Osteoblast (primary cell): ENCODE results near the gene POLRMT. TPM values are rescaled to one million over a fixed set of nuclear protein-coding genes. Genes with fewer than 3 reads are reported as not detected.
A peak's percentile ranks its signal among the peaks of the same experiment; 100 is the strongest.

Source experiments
- DNase-seq: peaks from one replicate; pipeline ENCODE4 v3.0.0; 2011; ENCODE audit warnings: low spot score, mixed read lengths; ENCODE audit not compliant: insufficient read length; ENCODE audit errors: missing footprints
- H2AFZ ChIP-seq: 2 replicates; pipeline ENCODE4 v1.6.0; 2011; ENCODE audit warnings: mild to moderate bottlenecking, low read length
- H3K27ac ChIP-seq: 2 replicates; pipeline ENCODE4 v1.5.1; 2011; ENCODE audit warnings: mild to moderate bottlenecking, low read depth, low read length, moderate library complexity
- H3K27me3 ChIP-seq: 2 replicates; pipeline ENCODE4 v1.6.0; 2012; ENCODE audit warnings: mild to moderate bottlenecking, control low read depth, inconsistent platforms, low read length, moderate library complexity; ENCODE audit not compliant: insufficient read depth
- H3K36me3 ChIP-seq: 2 replicates; pipeline ENCODE4 v1.5.1; 2011; ENCODE audit warnings: mild to moderate bottlenecking, low read length, control low read depth, moderate library complexity; ENCODE audit not compliant: insufficient read depth
- H3K4me1 ChIP-seq: 2 replicates; pipeline ENCODE4 v1.5.1; 2011; ENCODE audit warnings: mild to moderate bottlenecking, low read length, control low read depth, moderate library complexity; ENCODE audit not compliant: insufficient read depth
- H3K4me2 ChIP-seq: 2 replicates; pipeline ENCODE4 v1.6.0; 2011; ENCODE audit warnings: mild to moderate bottlenecking, low read length; ENCODE audit not compliant: insufficient read depth
- H3K4me3 ChIP-seq: fragments of 200-600 bp; sonication (generic); 3 replicates; pipeline ENCODE4 v1.5.1; 2012; ENCODE audit warnings: mild to moderate bottlenecking, low read length, inconsistent platforms; ENCODE audit not compliant: insufficient read depth
- H3K79me2 ChIP-seq: 2 replicates; pipeline ENCODE4 v1.6.0; 2012; ENCODE audit warnings: mild to moderate bottlenecking, low read length, control low read depth, inconsistent platforms; ENCODE audit not compliant: insufficient read depth
- H3K9me3 ChIP-seq: 2 replicates; pipeline ENCODE4 v1.5.1; 2011; ENCODE audit warnings: low read depth, low read length, control low read depth
- H4K20me1 ChIP-seq: 2 replicates; pipeline ENCODE4 v1.6.0; 2012; ENCODE audit warnings: mild to moderate bottlenecking, low read length, control low read depth; ENCODE audit not compliant: insufficient read depth
- CTCF ChIP-seq: IDR thresholded peaks from 2 replicates; pipeline ENCODE4 v1.5.1; 2011; ENCODE audit warnings: mild to moderate bottlenecking, low read depth, low read length, moderate library complexity; ENCODE audit errors: extremely low read depth
- total RNA-seq: library from RNA; depleted of rRNA; stranded (reverse); fragments of >200 nt; gene quantifications from 2 replicates; pipeline ENCODE4 v1.2.3, GENCODE V29; 2012

POLRMT gene
- total RNA-seq, 1 donor: 16.6 TPM

DNA sequence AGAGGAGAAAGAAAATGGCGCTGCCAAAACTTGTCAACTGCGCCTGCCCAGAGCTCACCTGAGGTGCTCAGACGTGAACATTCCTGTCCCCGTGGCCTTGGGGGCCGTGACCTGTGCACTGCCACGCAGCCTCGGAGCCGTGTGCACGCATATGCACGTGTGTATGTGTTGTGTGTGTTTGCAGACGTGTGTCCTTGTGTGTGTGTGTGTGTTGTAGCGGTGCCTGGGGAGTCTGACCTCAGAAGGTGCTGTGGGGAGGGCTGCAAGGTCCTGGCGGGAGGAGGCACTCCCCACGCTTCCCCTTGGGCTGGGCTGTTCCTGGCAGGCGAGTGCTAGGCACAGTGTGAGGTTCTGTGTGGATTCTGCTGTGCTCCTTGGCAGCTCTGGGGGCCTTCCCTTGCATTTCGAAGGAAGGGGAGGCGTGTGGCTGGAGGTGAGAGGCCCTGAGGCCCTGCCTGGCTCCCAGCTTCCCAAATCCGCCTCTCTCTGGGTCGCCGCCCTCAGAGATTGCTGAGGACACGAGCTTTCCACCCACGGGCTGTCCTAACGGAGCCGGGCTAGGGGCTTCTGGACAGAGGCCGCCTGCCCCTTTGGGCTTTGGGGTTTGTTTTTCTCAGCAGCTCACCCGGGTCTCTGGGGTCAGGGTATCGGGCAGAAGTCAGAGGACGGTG is 56.4 kb downstream of the POLRMT start:
- Histone ChIP-seq H3K36me3 (peaks cover 3% of the 10 kb centered on the region), H2AFZ (no peak overlapping the region), H3K27me3 (no peaks in the 10 kb centered on the region), H3K27ac (peak overlapping the region; percentile 41), H3K9me3 (no peaks in the 10 kb centered on the region), H3K4me1 (peaks cover 35% of the 10 kb centered on the region), H3K79me2 (peaks cover 89% of the 10 kb centered on the region), H3K4me2 (no peak overlapping the region), H4K20me1 (peaks cover 75% of the 10 kb centered on the region), H3K4me3 (no peak overlapping the region)
- no peak for TF ChIP-seq CTCF
- no peak for DNase-seq

DNA sequence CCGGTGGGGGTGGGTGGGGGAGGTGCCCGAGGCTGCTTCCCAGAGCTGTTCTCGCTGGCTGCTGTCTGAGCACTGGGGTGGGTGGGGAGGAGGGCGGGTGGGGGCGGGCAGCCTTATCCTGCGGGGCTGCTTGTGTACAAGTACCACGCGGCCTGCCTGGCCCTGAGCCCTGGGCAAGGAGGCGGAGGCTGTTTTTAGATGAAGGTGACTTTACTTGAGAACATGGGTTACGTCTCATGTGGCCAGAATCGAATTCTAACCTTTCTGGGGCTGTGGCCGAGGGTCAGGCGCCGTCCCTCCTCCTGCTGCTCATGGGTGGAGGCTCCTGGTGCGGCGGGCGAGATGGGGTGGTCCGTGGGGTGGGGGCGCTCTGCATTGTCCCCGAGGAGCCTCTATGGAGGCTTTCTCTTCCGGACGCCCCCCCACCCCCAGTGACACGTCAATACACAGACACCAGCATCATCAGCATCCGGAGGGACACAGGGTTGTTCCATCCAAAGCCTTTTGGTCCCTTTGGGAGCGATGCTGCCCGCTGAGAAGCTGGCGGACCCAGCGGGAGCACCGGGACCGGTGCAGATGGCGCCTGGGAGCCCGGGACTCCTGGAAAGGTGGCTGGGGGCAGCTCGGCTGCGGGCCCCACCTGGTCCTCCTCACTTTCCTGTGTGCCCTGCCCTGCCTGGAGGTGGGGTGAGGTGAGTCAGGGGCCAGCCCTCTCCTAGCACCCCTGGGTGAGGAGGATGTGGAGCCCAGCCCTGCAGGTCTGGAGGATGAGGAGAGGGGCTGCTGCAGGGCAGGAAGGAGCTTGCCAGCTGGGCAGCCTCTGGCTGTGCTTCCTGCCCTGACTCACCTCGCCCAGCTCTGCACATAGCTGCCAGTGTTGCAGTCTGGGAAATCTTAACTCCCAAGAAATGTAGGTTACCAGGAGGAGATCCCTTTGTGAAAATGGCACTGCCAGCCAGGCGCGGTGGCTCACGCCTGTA is 57.5 kb downstream of the POLRMT start:
- peak; percentile 97 for DNase-seq
- Histone ChIP-seq H3K9me3 (no peaks in the 10 kb centered on the region), H3K27ac (peak overlapping the region; percentile 41), H3K79me2 (peaks cover 80% of the 10 kb centered on the region), H3K4me2 (peak overlapping the region; percentile 73), H3K4me1 (peaks cover 44% of the 10 kb centered on the region), H4K20me1 (peaks cover 68% of the 10 kb centered on the region), H2AFZ (no peak overlapping the region), H3K36me3 (no peaks in the 10 kb centered on the region), H3K4me3 (peak overlapping the region; percentile 45), H3K27me3 (no peaks in the 10 kb centered on the region)
- TF ChIP-seq CTCF: no peak

DNA sequence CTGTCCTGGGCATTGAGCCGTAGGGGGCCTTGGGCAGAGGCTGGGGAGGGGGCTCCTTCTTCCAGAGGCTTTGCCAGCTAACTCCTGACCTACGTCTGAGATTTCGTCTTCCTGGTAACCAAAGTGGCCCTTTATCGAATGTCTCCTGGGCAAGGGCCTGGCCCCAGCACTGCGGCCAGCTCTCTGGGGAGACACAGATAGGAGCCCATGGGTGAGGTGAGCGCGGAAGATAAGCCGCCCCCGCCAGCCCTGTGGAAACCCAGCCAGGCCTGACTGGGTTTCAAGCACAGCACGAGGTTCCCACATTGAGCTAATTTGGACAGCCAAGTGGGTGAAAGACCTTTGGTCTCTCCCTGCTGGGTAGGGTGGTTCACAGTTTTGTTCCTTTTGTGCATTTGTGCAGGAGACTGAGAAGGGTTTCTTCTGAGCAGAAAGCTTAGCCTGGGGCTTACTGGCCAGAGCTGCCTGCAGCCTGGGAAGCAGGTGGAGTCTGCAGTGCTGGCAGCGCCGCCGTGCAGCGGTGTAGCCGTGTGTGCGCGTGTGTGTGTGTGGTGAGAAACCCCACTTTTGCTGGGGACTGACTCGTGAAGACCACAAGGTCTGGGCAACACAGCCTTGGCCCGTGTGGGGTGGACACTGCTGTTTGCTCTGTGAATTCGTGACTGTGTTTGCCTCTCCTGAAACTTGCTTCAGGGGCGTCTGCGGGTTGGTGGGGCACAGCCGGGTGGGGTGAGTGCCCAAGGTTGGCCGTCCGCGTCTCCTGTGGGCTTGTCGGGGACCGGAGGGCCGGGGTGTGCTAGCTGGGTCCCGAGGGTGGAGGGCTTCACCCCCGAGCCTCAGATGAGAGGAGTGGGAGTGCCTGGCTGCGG is 58.4 kb downstream of the POLRMT start:
- H3K27me3 ChIP-seq: no peaks in the 10 kb centered on the region
- H3K4me1 ChIP-seq: peaks cover 44% of the 10 kb centered on the region
- H3K36me3 ChIP-seq: no peaks in the 10 kb centered on the region
- H3K9me3 ChIP-seq: no peaks in the 10 kb centered on the region
- peak overlapping the region; percentile 53 for H3K4me3 ChIP-seq
- TF ChIP-seq CTCF: no peak
- no peak overlapping the region for H2AFZ ChIP-seq
- peaks cover 61% of the 10 kb centered on the region for H4K20me1 ChIP-seq
- peaks cover 73% of the 10 kb centered on the region for H3K79me2 ChIP-seq
- DNase-seq: no peak
- peak overlapping the region; percentile 33 for H3K27ac ChIP-seq
- peak overlapping the region; percentile 73 for H3K4me2 ChIP-seq
